ENCODE results near the gene SSTR3. TPM values are rescaled to one million over a fixed set of nuclear protein-coding genes. Genes with fewer than 3 reads are reported as not detected.

SSTR3 gene
- total and polyA plus RNA-seq, 2 donors (not counting 1 experiment from before 2014, with no cell fraction given): not detected

DNA sequence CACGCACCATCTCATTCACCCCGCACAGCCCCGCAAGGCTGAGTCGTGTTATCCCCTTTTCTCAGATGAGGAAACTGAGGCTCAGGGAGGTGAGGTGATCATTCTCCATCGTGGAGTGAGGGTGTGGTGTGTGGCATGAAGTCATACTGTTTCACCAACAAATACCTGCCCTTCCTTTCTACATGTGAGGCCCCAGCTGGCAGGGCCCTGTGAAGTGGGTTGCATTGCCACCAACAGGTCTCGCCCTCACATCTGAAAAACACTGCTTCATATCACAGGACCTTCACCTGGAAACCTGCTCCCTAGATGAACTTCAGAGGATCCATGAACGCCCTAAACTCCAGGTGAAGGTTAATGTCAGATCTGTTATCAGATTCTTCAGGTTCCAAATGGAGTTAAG is 4.3 kb downstream of the SSTR3 start:
- H3K79me2 ChIP-seq (ENCODE audit: control insufficient read depth, insufficient read depth, low read length): no peaks in the 10 kb centered on the region
- H3K4me1 ChIP-seq (ENCODE audit: control insufficient read depth, extremely low read depth, insufficient read depth, low read length): peaks cover 2% of the 10 kb centered on the region
- no peaks in the 10 kb centered on the region for H3K9me3 ChIP-seq (ENCODE audit: control insufficient read depth, insufficient read depth, low read depth, low read length)
- no peak for DNase-seq (ENCODE audit: low read depth in 2 of 2)
- H3K4me2 ChIP-seq (ENCODE audit: extremely low read depth, insufficient read depth, low read length): no peak overlapping the region
- TF ChIP-seq EZH2 (IDR thresholded peaks at IDR 0.05; ENCODE audit: low read length, missing control alignments): no peak
- TF ChIP-seq, protein P1, sequence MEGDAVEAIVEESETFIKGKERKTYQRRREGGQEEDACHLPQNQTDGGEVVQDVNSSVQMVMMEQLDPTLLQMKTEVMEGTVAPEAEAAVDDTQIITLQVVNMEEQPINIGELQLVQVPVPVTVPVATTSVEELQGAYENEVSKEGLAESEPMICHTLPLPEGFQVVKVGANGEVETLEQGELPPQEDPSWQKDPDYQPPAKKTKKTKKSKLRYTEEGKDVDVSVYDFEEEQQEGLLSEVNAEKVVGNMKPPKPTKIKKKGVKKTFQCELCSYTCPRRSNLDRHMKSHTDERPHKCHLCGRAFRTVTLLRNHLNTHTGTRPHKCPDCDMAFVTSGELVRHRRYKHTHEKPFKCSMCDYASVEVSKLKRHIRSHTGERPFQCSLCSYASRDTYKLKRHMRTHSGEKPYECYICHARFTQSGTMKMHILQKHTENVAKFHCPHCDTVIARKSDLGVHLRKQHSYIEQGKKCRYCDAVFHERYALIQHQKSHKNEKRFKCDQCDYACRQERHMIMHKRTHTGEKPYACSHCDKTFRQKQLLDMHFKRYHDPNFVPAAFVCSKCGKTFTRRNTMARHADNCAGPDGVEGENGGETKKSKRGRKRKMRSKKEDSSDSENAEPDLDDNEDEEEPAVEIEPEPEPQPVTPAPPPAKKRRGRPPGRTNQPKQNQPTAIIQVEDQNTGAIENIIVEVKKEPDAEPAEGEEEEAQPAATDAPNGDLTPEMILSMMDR (conservative IDR thresholded peaks at IDR 0.05 in 1 of 2, IDR thresholded peaks at IDR 0.05 in 1 of 2; ENCODE audit: low read depth in 1 of 2, low read length in 2 of 2): no peak
- H3K4me3 ChIP-seq (replicated peaks in 1 of 4; ENCODE audit: control extremely low read depth in 1 of 4, insufficient read depth in 1 of 4, low read depth in 3 of 4, low read length in 4 of 4): no peak overlapping the region
- no peak overlapping the region for H3K27ac ChIP-seq (ENCODE audit: insufficient read depth, low read length)
- no peaks in the 10 kb centered on the region for H4K20me1 ChIP-seq (ENCODE audit: control insufficient read depth, extremely low read depth, insufficient read depth, low read length)
- H3K9ac ChIP-seq (ENCODE audit: insufficient read depth, low read length): no peak overlapping the region
- no peaks in the 10 kb centered on the region for H3K36me3 ChIP-seq (ENCODE audit: control insufficient read depth, insufficient read depth, low read length)
- H2AFZ ChIP-seq (ENCODE audit: low read length): no peak overlapping the region
- H3K27me3 ChIP-seq (ENCODE audit: control insufficient read depth, insufficient read depth, low read length): peaks cover 18% of the 10 kb centered on the region

DNA sequence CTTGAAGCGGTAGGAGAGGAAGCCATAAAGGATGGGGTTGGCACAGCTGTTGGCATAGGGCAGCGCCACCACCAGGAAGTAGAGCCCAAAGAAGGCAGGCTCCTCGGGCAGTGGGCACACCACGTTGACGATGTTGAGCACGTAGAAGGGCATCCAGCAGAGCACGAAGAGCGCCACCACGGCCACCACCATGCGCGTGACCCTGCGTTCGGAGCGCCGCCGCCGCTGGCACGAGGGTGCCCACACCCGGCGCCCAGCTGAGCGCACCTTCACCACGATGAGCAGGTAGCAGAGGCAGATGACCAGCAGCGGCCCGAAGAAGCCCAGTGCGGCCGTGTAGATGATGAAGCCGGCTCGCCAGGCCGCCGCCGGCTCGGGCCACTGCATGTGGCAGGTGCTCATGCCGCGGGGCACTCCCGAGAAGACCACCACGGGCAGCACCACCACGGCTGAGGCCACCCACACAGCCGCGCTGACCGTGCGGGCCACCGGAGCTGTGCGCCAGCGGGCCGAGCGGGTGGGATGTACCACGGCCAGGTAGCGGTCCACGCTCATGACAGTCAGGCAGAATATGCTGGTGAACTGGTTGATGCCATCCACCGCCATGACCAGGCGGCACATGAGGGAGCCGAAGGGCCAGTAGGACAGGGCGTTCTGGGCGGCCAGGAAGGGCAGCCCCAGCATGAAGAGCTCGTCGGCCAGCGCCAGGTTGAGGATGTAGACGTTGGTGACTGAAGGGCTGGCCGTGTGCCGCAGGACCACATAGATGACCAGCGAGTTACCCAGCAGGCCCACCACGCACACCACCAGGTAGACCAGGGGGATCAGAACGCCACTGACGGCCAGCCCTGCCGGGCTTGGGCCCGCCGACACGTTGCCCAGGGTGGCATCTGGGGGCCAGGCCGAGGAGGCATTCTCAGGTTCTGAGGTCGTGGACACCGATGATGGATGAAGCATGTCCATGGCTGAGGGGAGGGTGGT is 5.1 kb downstream of the SSTR3 start:
- DNase-seq (ENCODE audit: low read depth in 2 of 2): no peak
- no peaks in the 10 kb centered on the region for H3K36me3 ChIP-seq (ENCODE audit: control insufficient read depth, insufficient read depth, low read length)
- H4K20me1 ChIP-seq (ENCODE audit: control insufficient read depth, extremely low read depth, insufficient read depth, low read length): no peaks in the 10 kb centered on the region
- H3K9ac ChIP-seq (ENCODE audit: insufficient read depth, low read length): no peak overlapping the region
- peaks cover 12% of the 10 kb centered on the region for H3K27me3 ChIP-seq (ENCODE audit: control insufficient read depth, insufficient read depth, low read length)
- H2AFZ ChIP-seq (ENCODE audit: low read length): no peak overlapping the region
- no peak overlapping the region for H3K27ac ChIP-seq (ENCODE audit: insufficient read depth, low read length)
- H3K9me3 ChIP-seq (ENCODE audit: control insufficient read depth, insufficient read depth, low read depth, low read length): no peaks in the 10 kb centered on the region
- peaks cover 1% of the 10 kb centered on the region for H3K4me1 ChIP-seq (ENCODE audit: control insufficient read depth, extremely low read depth, insufficient read depth, low read length)
- H3K79me2 ChIP-seq (ENCODE audit: control insufficient read depth, insufficient read depth, low read length): no peaks in the 10 kb centered on the region
- H3K4me2 ChIP-seq (ENCODE audit: extremely low read depth, insufficient read depth, low read length): no peak overlapping the region
- TF ChIP-seq, protein P1 (conservative IDR thresholded peaks at IDR 0.05 in 1 of 2, IDR thresholded peaks at IDR 0.05 in 1 of 2; ENCODE audit: low read depth in 1 of 2, low read length in 2 of 2): no peak
- TF ChIP-seq EZH2 (IDR thresholded peaks at IDR 0.05; ENCODE audit: low read length, missing control alignments): no peak
- no peak overlapping the region for H3K4me3 ChIP-seq (replicated peaks in 1 of 4; ENCODE audit: control extremely low read depth in 1 of 4, insufficient read depth in 1 of 4, low read depth in 3 of 4, low read length in 4 of 4)

DNA sequence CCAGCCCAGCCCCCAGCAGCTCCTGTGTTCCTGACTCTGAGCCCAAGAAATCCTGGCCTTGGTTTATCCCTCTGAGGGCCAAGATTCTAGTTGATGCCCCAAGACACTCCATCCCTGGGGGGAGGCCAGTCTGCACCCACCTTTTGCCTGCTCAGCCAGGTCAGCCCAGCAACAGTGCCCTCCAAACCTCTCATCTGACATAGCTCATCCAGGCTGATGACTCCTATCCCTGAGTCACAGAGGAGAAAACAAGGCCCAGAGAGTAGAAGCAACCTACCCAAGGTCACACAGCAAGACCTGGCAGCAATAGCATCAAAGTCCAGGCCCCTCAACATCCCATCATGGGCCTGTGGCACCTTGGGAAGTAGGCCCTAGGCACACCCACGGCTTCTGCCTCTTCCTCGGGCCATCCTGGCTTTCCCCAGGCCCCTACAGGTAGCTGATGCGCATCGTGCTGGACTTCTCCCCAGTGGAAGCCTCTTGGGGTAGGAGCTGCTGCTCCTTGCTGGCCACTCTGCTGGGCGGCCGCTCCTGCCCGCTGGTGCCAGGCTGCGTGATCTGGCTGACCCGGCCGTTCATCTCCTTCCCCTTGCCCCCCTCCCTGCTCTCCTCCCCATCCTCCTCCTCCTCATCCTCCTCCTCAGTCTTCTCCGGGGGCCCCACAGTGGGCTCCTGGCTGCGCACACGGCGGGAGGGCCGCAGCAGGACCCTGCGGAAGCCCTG is 6.0 kb downstream of the SSTR3 start:
- DNase-seq (ENCODE audit: low read depth in 2 of 2): no peak
- peaks cover 4% of the 10 kb centered on the region for H3K27me3 ChIP-seq (ENCODE audit: control insufficient read depth, insufficient read depth, low read length)
- no peaks in the 10 kb centered on the region for H3K4me1 ChIP-seq (ENCODE audit: control insufficient read depth, extremely low read depth, insufficient read depth, low read length)
- TF ChIP-seq, protein P1 (conservative IDR thresholded peaks at IDR 0.05 in 1 of 2, IDR thresholded peaks at IDR 0.05 in 1 of 2; ENCODE audit: low read depth in 1 of 2, low read length in 2 of 2): no peak
- TF ChIP-seq EZH2 (IDR thresholded peaks at IDR 0.05; ENCODE audit: low read length, missing control alignments): no peak
- H3K4me3 ChIP-seq (replicated peaks in 1 of 4; ENCODE audit: control extremely low read depth in 1 of 4, insufficient read depth in 1 of 4, low read depth in 3 of 4, low read length in 4 of 4): no peak overlapping the region
- H3K9me3 ChIP-seq (ENCODE audit: control insufficient read depth, insufficient read depth, low read depth, low read length): no peaks in the 10 kb centered on the region
- no peak overlapping the region for H3K4me2 ChIP-seq (ENCODE audit: extremely low read depth, insufficient read depth, low read length)
- no peak overlapping the region for H2AFZ ChIP-seq (ENCODE audit: low read length)
- no peaks in the 10 kb centered on the region for H3K79me2 ChIP-seq (ENCODE audit: control insufficient read depth, insufficient read depth, low read length)
- H3K27ac ChIP-seq (ENCODE audit: insufficient read depth, low read length): no peak overlapping the region
- no peaks in the 10 kb centered on the region for H4K20me1 ChIP-seq (ENCODE audit: control insufficient read depth, extremely low read depth, insufficient read depth, low read length)
- H3K9ac ChIP-seq (ENCODE audit: insufficient read depth, low read length): no peak overlapping the region
- H3K36me3 ChIP-seq (ENCODE audit: control insufficient read depth, insufficient read depth, low read length): no peaks in the 10 kb centered on the region
